Prostate gland (tissue), 2 donors: ENCODE data around the gene TMEM119. TPM values are rescaled to one million over a fixed set of nuclear protein-coding genes. Genes with fewer than 3 reads are reported as not detected.

Experiments
- DNase-seq: peaks from one replicate; pipeline ENCODE4 v3.0.0-alpha.2; 2019; ENCODE audit warnings: low spot score
- H3K27ac ChIP-seq, 2 donors: fragments of 200-600 bp; sonication (generic); 2 replicates each; pipeline ENCODE4 v1.5.1; 2017 to 2019
- H3K27me3 ChIP-seq: fragments of 200-600 bp; sonication (generic); replicated peaks from 2 replicates; pipeline ENCODE4 v1.5.1; 2019; ENCODE audit not compliant: insufficient read depth
- H3K36me3 ChIP-seq, 2 donors: fragments of 200-600 bp; sonication (generic); 1 replicate in 1 of 2; 2 replicates in 1 of 2; pipeline versions ENCODE4 v1.5.1 to v1.8.1; 2017 to 2019
- H3K4me1 ChIP-seq: fragments of 200-600 bp; sonication (generic); replicated peaks from 2 replicates; pipeline ENCODE4 v1.5.1; 2019
- H3K4me3 ChIP-seq, 2 donors: fragments of 200-600 bp; sonication (generic); 2 replicates each; pipeline ENCODE4 v1.5.1; 2017 to 2019
- H3K9me3 ChIP-seq: fragments of 200-600 bp; sonication (generic); 2 replicates; pipeline ENCODE4 v1.5.1; 2017
- POLR2A ChIP-seq: fragments of 450-650 bp; IDR thresholded peaks from one replicate; pipeline ENCODE4 v1.6.1; 2016; ENCODE audit warnings: antibody characterized with exemption, mild to moderate bottlenecking
- POLR2AphosphoS5 ChIP-seq: sonication (generic); formaldehyde crosslinking; IDR thresholded peaks from one replicate; pipeline ENCODE4 v1.6.1; 2017; ENCODE audit warnings: antibody characterized with exemption
- WGBS: methylation state at CpG from one replicate; pipeline ENCODE4 v1.1.5; 2018; 5-methylcytosine and 5-hydroxymethylcytosine counted together
- intact Hi-C: fragments of 100-400 bp; cut with DNase I; formaldehyde crosslinking; loops from one replicate; pipeline ENCODE4 v1.14.2; 2022
- total RNA-seq, 2 donors: library from RNA; depleted of rRNA; stranded (reverse); fragments of >200 nt; gene quantifications; one replicate each; pipeline ENCODE4 v1.1.0, GENCODE V29; 2016
- TF ChIP-seq, protein P1 (sequence below), 4 experiments: fragments of 200-600 bp in 2 of 4; fragments of 450-650 bp in 2 of 4; sonication (generic) in 2 of 4; IDR thresholded peaks; 1 replicate in 3 of 4; 2 replicates in 1 of 4; pipeline ENCODE4 v1.5.1; 2016 to 2019; ENCODE audit warnings: antibody characterized with exemption in 4 of 4, mild to moderate bottlenecking in 2 of 4, moderate library complexity in 2 of 4

TMEM119 gene
- total RNA-seq, 2 donors from 2014 or later: 1.7 to 19.1 TPM

DNA sequence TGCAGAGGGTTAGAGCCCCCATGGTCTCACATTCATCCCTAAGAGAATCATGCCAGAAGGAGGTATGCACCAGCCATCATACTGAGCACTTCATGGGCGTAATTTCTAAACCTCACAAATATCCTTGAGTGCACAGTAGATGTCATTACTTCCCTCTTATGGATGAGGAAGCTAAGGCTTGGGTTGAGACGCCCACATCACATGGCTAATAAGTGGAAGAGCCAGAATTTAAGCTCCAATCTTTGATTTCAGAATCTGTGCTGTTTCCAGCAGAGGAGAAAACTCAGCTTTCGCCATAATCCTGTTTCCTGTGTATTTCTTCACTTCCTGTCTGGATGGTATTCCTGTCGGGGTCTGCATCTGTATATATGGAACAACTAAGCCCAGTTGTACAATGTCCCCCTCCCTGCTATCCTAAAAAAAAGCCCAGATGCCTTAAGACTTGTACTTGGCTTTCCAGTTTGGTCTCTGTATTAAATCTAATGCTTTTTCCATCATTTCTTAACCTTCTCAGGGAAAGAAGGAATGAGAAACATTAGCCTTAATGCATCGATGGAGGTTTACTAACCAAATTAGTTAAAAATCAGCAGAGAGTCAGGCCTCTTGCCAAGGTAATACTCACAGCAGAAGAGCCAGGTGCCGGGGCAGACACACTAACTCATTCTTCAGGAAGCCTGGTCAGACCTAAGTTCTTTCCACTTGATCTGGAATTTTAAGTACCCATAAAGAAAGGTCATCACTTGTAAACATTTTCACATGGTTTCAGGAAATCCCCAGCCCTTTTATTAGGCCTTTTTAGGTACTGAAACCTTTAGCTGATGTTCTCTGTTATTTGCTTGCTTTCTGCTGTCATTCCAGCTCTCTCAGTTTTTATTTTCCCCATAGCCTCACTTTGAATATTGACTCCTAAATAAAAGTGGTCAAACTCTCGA is 30.2 kb downstream of the TMEM119 start:
- no peaks in the 10 kb centered on the region for H3K4me1 ChIP-seq
- WGBS: 54% methylated on average over 7 of the region's 7 CpGs
- no peaks in the 10 kb centered on the region for H3K9me3 ChIP-seq
- H3K4me3 ChIP-seq: no peak overlapping the region
- intact Hi-C loops: loop anchor here (5.0 kb wide), 1 partner anchor 165 kb away; the partner anchor contains the start of gene CORO1C
- H3K36me3 ChIP-seq: peaks cover 0 to 12% of the 10 kb centered on the region in 2 donors
- DNase-seq: no peak
- H3K27ac ChIP-seq: no peak overlapping the region
- no peaks in the 10 kb centered on the region for H3K27me3 ChIP-seq
- TF ChIP-seq POLR2A (no peak), POLR2AphosphoS5 (no peak)
- TF ChIP-seq, protein P1, sequence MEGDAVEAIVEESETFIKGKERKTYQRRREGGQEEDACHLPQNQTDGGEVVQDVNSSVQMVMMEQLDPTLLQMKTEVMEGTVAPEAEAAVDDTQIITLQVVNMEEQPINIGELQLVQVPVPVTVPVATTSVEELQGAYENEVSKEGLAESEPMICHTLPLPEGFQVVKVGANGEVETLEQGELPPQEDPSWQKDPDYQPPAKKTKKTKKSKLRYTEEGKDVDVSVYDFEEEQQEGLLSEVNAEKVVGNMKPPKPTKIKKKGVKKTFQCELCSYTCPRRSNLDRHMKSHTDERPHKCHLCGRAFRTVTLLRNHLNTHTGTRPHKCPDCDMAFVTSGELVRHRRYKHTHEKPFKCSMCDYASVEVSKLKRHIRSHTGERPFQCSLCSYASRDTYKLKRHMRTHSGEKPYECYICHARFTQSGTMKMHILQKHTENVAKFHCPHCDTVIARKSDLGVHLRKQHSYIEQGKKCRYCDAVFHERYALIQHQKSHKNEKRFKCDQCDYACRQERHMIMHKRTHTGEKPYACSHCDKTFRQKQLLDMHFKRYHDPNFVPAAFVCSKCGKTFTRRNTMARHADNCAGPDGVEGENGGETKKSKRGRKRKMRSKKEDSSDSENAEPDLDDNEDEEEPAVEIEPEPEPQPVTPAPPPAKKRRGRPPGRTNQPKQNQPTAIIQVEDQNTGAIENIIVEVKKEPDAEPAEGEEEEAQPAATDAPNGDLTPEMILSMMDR (IDR thresholded peaks at IDR 0.05): no peak

DNA sequence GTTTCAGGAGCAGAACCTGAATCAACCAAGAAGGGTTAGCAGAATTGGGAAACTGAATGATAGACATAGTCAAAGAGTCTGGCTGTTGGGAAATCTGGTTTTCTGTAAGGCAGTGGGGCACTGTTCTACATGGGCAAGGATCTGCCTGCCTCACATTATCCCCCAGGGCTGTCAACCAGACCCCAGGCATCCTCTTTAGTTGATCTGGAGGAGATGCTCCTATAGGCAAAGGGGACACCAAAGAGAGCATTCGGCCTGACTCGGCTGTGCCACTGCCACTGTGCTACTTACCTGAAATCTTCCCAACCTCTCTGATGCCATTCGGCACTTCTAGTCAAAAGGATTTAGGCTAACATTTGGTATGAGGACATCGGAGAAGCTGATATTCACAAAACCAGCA is 31.4 kb downstream of the TMEM119 start:
- H3K9me3 ChIP-seq: no peaks in the 10 kb centered on the region
- 91% methylated on average over 4 of the region's 4 CpGs for WGBS
- no peak overlapping the region for H3K27ac ChIP-seq
- no peaks in the 10 kb centered on the region for H3K4me1 ChIP-seq
- peaks cover 0 to 12% of the 10 kb centered on the region in 2 donors for H3K36me3 ChIP-seq
- intact Hi-C loops: loop anchor here (5.0 kb wide), 1 partner anchor 166 kb away; the partner anchor contains the start of gene CORO1C
- DNase-seq: no peak
- TF ChIP-seq POLR2A (no peak), POLR2AphosphoS5 (no peak)
- TF ChIP-seq, protein P1 (IDR thresholded peaks at IDR 0.05): no peak
- no peak overlapping the region for H3K4me3 ChIP-seq
- H3K27me3 ChIP-seq: no peaks in the 10 kb centered on the region

- Histone ChIP-seq H3K36me3 (peaks cover 0 to 12% of the 10 kb centered on the region in 2 donors), H3K4me1 (no peaks in the 10 kb centered on the region), H3K9me3 (no peaks in the 10 kb centered on the region), H3K4me3 (no peak overlapping the region), H3K27me3 (no peaks in the 10 kb centered on the region), H3K27ac (no peak overlapping the region)
- intact Hi-C loops: loop anchor here (2.0 to 5.0 kb wide), 2 partner anchors 53 to 166 kb away; partner anchors contain the start of gene CORO1C
- TF ChIP-seq POLR2AphosphoS5 (peak; percentile 64), POLR2A (no peak)
- 7% methylated on average over 2 of the region's 2 CpGs for WGBS
- peak; percentile 54 for DNase-seq
These were observed 31.9 kb downstream of the TMEM119 start for GRCh38 chr12:108565976-108566375.

DNA sequence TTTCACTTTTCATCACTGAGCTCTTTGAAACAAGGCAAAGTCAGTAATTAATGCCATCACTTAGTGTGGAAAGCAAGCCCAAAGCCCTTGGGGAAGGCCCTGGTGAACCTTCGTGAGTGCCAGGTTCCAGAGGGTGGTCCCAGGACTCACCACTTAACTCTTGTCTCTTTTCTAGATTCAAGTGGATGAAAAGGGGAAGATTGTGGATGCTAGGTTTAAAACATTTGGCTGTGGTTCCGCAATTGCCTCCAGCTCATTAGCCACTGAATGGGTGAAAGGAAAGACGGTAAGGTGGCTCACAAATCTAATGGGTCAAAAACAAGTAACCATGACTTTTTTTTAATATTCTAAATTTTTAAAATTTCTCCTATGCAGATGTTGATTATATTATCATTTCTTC is 32.7 kb downstream of the TMEM119 start:
- H3K36me3 ChIP-seq: peaks cover 0 to 12% of the 10 kb centered on the region in 2 donors
- H3K4me3 ChIP-seq: no peak overlapping the region
- H3K27ac ChIP-seq: no peak overlapping the region
- intact Hi-C loops: loop anchor here (2.0 to 5.0 kb wide), 2 partner anchors 54 to 167 kb away; partner anchors contain the start of gene CORO1C
- WGBS: 83% methylated on average over 3 of the region's 3 CpGs
- no peak for TF ChIP-seq POLR2A
- no peak for TF ChIP-seq POLR2AphosphoS5
- TF ChIP-seq, protein P1 (IDR thresholded peaks at IDR 0.05): no peak
- DNase-seq: no peak
- H3K9me3 ChIP-seq: no peaks in the 10 kb centered on the region
- H3K27me3 ChIP-seq: no peaks in the 10 kb centered on the region
- no peaks in the 10 kb centered on the region for H3K4me1 ChIP-seq

DNA sequence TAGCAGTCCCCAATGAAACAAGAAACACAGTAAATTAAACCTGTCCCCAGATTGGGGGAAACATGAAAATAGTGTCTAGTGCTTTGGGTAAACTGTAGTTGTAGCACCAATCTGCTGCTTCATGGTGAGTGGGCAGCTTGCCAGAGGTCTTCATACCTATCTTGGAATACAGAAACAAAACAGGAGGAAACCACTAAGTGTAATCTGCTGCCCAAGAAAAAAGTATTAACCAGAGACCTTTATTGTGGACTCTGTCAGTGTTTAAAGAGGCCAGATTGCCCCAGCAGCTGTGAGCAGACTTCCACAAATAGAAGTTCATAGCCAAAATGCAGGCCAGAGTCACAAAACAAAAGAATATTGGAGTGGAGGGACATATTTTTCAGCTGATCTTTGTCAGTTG is 33.2 kb downstream of the TMEM119 start:
- Histone ChIP-seq H3K4me3 (no peak overlapping the region), H3K36me3 (peaks cover 0 to 12% of the 10 kb centered on the region in 2 donors), H3K27me3 (no peaks in the 10 kb centered on the region), H3K4me1 (no peaks in the 10 kb centered on the region), H3K9me3 (no peaks in the 10 kb centered on the region), H3K27ac (no peak overlapping the region)
- intact Hi-C loops: loop anchor here (2.0 to 5.0 kb wide), 4 partner anchors 54 to 528 kb away; partner anchors contain the start of genes ALKBH2, CORO1C and SSH1
- TF ChIP-seq POLR2AphosphoS5: no peak
- TF ChIP-seq, protein P1 (IDR thresholded peaks at IDR 0.05): no peak
- no peak for TF ChIP-seq POLR2A
- DNase-seq: no peak
